22Rv1 (cell line): ENCODE results near the gene COL13A1.

Experiments used
- H3K27ac ChIP-seq: fragments of 450-650 bp; 2 replicates; pipeline ENCODE4 v1.5.1; 2017
- ZFX ChIP-seq: fragments of 450-650 bp; IDR thresholded peaks from 2 replicates; pipeline ENCODE4 v1.6.1; 2017; ENCODE audit warnings: antibody characterized with exemption, borderline replicate concordance
- TF ChIP-seq, protein P1 (sequence below): fragments of 450-650 bp; IDR thresholded peaks from 2 replicates; pipeline ENCODE4 v1.5.1; 2017; ENCODE audit warnings: mild to moderate bottlenecking

The COL13A1 gene

DNA sequence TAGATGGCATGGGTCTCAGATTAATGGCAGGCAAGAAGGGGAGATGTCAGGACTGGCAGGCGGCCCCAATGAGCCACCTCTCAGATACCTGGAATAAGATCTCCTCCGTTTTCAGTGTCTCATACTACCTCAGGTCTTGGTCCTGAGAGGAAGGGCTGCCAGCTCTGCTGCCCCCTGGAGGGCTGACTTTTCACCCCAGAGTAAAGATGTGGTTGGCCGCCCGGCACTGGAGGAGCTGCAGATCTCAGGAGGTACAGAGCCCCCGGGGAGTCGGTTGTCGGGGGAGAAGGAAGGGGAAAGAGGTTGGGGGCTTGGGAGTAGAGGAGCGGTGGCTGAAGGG lies 642 bp upstream of the COL13A1 start:
- TF ChIP-seq ZFX, result no peak
- TF ChIP-seq, protein P1, sequence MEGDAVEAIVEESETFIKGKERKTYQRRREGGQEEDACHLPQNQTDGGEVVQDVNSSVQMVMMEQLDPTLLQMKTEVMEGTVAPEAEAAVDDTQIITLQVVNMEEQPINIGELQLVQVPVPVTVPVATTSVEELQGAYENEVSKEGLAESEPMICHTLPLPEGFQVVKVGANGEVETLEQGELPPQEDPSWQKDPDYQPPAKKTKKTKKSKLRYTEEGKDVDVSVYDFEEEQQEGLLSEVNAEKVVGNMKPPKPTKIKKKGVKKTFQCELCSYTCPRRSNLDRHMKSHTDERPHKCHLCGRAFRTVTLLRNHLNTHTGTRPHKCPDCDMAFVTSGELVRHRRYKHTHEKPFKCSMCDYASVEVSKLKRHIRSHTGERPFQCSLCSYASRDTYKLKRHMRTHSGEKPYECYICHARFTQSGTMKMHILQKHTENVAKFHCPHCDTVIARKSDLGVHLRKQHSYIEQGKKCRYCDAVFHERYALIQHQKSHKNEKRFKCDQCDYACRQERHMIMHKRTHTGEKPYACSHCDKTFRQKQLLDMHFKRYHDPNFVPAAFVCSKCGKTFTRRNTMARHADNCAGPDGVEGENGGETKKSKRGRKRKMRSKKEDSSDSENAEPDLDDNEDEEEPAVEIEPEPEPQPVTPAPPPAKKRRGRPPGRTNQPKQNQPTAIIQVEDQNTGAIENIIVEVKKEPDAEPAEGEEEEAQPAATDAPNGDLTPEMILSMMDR, result peak; percentile 78
- H3K27ac ChIP-seq, result no peak overlapping the region

DNA sequence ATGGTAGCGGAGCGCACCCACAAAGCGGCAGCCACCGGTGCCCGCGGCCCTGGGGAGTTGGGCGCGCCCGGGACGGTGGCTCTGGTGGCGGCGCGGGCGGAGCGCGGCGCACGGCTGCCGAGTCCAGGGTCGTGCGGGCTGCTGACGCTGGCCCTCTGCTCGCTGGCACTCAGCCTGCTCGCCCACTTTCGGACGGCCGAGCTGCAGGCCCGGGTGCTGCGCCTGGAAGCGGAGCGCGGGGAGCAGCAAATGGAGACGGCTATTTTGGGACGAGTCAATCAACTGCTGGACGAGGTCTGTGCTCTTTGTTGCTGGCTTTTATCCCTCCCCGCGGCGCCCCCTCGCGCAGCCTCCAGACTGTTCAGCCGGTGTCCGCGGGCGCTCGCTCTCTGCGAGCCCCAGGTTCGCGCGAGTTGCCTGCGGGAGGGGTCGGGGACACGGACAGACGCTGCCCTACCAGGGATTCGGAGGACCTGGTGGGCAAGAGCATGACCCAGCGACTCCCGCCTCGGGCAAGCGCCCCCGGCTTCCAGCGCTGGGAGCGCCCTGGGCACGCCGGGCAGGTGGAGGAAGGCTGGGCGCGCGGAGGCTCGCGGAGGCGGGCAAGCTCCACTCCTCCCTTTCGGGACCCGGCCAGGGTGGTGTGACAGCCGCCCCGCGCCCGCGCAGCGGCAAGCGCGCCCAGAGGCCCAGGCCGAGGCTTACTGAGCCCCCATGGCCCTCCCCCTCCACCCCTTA lies 887 bp downstream of the COL13A1 start:
- TF ChIP-seq, protein P1, result peak; percentile 11; the same call in 1 of the 2 replicates
- no peak for TF ChIP-seq ZFX
- H3K27ac ChIP-seq, result no peak overlapping the region

DNA sequence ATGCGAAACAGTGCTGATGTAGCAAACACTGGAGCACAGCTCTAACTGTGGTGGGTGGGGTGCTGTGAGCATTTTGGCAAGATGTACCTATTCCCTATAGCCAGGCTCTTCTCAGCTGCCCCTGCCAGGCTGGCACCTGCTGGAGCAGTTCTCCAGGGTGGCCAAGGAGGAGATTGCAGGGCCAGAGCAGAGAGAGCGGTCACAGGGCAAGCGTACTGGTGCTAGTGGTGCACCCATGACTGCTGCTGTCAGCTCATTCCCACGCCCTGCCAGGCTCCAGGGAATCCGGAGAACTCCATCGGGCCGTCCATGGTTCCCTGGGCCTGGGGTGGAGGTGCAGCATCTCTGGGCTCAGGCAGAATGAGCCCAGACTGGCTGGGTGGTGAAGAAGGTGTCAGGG lies 2.1 kb downstream of the COL13A1 start:
- no peak overlapping the region for H3K27ac ChIP-seq
- no peak for TF ChIP-seq ZFX
- TF ChIP-seq, protein P1, result no peak

DNA sequence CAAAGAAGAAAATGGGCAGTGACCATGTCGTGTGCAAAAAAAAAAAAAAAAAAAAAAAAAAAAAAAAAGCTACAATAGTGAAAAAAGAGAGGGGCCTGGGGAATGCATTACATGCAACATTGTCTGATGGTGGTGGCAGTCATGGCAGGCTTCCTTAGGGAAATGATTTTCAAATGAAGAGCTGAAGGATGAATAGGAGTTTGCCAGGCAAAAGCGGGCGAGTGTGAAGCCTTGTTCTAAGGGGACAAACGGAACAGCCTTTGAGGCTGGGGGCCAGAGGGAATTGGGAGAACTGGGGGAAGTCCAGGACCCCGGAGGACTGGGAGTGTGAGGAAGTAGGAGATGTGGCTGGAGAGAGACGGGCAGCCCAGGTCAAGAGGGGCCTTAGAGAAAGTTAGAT lies 3.1 kb downstream of the COL13A1 start:
- no peak for TF ChIP-seq ZFX
- TF ChIP-seq, protein P1, result no peak
- H3K27ac ChIP-seq, result no peak overlapping the region

DNA sequence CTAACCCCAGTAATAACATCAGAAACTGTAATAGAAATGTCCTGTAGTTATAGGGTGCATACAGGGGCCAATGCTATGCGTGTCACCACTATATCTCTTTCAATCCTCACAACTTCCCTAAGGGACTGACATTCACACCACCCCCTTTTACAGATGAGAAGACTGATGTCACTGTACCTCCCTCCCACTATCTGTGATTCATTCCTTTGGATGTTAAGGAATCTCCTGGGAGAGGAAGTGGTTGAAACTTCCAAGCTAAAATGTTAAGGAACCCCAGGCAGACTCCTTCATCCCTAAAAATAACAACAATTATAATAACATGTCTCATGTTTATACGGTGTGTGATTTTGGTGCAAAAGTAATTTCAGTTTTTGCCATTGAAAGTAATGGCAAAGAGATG lies 5.4 kb downstream of the COL13A1 start:
- H3K27ac ChIP-seq, result no peak overlapping the region

DNA sequence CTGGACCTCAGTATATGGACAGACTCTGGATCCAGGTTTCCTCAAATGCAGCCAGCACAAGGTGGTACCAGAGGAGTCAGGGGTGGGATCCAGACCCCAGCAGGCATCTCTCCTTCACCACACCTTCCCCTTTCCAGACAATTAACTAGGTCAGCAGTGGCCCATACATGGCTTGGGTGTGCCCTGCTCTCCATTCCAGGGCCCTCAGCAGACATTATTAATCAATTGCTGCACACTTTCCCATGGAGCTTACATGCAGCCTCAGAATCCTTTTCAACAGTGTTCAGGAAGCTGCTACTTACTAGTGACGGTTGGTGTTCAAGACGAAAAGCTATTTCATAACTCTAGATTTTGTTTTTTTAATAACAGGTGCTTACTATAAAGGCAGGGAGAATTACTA lies 6.0 kb downstream of the COL13A1 start:
- H3K27ac ChIP-seq, result no peak overlapping the region

More for the DNA sequence above, 5.4 kb downstream of the COL13A1 start:
- TF ChIP-seq ZFX, result no peak
- TF ChIP-seq, protein P1, result no peak

DNA sequence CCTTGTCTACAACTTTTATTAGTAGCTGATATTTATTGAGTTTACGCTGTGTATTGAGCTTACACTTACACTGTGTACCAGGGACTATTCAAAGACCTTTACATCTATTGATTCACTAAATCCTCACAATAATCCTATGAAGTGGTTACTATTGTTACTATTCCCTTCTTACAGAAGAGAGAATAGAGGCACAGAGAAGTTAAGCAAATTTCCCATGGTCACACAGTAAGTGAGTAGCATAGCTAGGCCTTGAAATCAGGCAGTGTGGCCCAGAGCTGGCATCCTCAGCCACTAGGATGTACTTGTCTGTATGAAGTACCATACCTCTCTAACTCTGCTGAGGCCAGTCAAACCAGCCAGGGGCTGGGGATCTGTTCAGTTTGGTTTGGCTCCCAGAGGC lies 7.6 kb downstream of the COL13A1 start:
- no peak for TF ChIP-seq ZFX
- TF ChIP-seq, protein P1, result no peak
- H3K27ac ChIP-seq, result no peak overlapping the region

More for the DNA sequence above, 6.0 kb downstream of the COL13A1 start:
- no peak for TF ChIP-seq ZFX
- TF ChIP-seq, protein P1, result no peak
